HG03571 (cell line): ENCODE measurements around the gene PCAT6.
A peak's percentile ranks its signal among the peaks of the same experiment; 100 is the strongest.
"Not testable (repeated sequence)": the region's sequence is repeated elsewhere in the genome, so short reads cannot be mapped to it uniquely, and the experiment has no call there.

Experiments
- ATAC-seq: cut with Tn5 transposase; IDR thresholded peaks from one replicate; pipeline ENCODE4 v1.9.1; 2021; ENCODE audit not compliant: unreplicated experiment

Gene PCAT6

DNA sequence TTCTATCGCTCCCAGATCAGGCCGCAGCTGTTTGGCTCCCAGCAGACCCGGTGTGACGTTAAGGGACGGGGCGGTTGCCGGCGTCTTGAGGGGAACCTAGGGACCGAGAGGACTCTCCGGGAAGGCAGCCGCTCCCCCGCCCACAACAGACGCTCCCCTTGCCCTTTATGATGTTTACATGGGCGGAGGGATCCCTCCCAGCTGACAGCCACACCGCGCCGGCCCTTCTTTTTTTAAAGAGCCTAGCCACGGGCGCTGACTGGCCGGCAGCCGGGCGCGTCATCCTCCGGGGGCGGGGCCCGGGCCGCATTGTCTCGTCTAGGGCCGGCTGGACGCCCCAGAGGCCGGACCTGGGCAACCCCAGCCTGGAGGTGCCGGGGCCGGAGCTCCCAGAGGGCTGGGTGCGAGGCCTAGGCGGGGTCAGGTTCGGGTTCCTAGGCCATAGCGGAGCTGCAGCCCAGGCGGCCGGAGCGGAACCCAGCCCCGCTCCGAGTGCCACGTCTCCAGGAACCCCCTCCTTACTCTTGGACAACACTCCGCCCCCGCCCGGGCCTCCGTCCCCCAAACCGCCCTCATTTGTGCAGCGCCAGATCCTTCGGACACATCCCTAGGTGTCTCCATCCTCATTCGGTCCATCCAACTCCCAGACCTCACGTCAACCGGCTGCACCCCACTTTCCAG is at the start of gene PCAT6:
Gene PCAT6 (plus strand): TSS at position 340 of the 681 bp plus-strand sequence.
- ATAC-seq: peak; percentile 71

DNA sequence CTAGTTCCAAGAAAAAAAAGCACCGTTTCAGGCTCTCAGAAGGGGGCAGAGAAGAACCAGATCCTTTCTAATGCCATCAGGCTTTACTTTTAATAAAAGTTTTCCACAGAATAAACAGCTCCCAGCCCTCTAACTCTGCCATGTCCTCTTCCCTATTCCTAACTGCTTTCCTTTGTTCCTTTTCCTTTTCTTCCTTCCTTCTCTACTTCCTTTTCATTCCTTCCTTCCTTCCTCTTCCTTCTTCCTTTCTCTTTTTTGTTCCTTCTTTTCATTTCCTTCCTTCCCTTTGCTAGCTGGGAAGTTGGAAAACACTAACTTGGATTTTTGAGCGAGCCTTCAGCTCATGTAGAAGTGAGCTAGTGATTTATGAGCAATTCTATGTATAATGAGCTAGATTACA is 48.7 kb upstream of the PCAT6 start:
- ATAC-seq: no peak

DNA sequence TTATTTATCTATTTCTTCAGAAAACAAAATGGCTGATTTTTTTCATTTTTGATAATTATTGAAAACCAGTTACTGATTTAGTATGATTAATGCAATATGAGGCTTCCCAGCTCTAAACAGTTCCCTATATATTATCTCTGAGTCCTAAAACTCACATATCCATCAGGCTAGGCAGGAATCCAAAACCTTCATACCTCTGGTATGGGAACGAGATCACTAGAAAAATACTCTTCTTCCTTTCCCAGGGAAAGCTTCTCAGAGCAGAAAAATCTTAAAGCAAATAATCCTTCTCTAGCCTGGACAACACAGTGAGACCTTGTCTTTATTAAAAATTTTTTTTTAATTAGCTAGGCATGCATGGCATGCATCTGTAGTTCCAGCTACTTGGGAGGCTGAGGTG is 45.0 kb upstream of the PCAT6 start:
- no peak for ATAC-seq

DNA sequence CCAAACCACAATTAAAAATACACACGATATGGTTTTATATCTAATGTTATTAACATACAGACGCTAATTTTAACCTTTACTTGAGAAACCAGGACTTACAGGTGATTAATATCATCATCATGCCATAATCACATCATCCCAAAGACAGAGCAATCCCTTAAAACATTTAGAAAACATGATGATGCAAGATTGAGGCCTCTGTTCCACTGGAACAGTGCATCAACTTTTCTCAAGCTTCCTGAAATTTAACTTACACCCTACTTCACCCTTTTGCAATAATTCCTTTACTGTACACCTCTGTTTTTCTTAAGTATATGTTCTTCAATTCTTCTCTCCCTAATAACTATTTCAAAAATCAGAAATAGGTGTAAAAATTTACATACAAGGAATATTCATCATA is 40.6 kb upstream of the PCAT6 start:
- ATAC-seq: no peak

DNA sequence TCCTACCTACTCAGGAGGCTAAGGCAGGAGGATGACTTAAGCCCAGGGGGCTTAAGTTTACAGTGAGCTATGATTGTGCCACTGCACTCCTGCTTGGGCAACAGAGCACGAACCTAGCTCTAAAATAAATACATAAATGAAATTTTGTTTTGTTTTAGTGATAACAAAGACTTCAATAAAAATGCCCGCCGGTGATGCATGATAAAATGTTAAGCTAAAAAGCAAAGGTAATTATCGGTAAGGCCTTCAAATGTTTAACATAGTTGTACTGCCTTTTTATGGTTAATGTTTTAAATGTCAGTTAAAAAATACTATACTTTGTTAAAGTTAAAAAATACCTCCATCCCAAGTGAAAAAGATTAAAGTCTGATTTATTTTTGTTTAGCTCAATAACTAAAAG is 29.6 kb upstream of the PCAT6 start:
- ATAC-seq: no peak

DNA sequence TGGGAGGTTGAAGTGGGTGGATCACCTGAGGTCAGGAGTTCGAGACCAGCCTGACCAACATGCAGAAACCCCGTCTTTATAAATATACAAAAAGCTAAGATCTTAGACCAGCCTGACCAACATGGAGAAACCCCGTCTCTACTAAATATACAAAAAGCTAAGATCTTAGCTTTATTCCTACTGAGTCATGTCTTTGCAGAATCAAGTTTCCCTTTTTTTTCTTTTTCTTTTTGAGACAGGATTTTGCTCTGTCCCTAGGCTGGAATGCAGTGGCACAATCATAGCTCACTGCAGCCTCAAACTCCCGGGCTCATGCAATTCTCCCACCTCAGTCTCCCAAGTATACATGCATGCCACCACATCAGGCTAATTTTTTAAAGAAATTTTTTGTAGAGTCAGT is 23.9 kb upstream of the PCAT6 start:
- ATAC-seq: no peak

DNA sequence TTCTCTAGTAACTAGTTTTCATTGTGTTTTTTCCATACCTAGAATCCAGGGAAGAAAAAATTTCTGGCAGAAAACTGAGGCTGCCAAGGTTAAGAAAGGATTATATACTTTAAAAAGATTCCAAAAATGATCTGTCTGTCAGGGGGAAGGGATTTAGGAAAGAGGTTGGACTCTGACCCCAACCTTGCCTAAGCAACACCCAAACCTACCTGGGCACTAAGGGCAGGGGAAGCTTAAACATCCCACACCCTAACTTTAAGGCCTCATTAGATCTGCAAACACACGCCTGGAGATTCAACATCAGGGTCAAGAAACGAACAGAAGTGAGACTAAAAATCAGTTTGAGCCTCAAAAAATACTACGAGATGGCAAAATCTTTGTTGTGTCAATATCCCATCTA is 22.0 kb upstream of the PCAT6 start:
- no peak for ATAC-seq

DNA sequence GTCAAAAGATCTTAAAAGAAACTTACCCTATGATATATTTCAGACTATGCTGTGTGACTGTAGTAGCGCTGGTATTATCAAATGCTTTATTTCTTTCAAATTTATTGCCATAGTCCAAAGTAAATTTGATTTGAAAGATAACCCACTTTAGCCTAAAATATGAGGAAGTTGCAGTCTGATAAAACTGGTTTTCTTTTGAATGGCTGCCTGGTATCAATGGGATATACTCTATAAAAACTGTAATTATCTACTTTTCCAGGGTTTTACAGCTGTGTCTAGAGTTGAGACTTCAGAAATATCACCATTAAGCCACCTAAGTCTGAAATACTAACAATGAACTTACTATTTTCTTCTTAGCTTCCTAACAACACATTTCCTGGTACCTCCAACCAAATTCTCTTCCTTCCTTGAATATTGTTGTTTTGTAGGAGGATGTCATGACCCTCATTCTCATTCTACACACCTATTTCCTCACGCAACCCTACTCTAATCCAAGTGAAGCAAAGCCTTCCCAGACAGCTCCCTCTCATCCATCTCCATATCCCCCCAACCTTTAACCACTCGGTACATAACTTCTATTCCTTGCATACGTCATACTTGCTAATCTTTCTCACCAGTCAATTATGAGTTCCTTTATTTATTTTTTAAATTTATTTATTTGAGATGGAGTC is 19.5 kb upstream of the PCAT6 start:
- ATAC-seq: no peak

DNA sequence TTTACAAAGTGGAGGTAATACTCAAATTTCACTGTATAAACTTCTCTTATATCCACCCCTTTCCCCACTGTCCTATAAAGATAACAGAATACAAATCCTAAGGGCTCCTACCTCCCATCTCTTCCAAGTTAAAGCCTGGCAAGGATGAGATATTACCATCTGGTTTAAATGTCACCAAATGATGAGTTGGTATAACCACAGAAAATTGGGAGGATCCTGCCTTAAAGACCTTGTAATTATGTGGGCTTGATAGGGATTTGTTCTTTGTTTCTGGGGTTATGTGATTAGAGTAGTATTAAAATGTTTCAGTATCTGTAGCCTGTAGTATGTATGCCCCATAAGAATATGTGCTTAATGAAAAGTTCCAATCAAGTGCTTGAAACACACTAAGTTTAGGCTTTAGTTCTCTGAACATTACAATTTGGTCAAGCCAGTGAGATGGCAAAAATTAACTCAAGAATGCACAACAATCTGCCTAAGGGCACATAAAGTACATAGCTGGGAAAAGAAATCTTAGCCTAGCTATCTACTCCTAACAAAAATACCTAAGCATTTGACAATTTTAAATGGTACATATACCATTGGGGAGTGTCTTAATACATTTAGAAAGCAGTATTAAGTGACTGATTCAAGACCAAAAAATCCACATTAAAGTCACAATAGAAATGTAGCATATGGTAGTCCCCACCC is 16.6 kb upstream of the PCAT6 start:
- ATAC-seq: no peak

DNA sequence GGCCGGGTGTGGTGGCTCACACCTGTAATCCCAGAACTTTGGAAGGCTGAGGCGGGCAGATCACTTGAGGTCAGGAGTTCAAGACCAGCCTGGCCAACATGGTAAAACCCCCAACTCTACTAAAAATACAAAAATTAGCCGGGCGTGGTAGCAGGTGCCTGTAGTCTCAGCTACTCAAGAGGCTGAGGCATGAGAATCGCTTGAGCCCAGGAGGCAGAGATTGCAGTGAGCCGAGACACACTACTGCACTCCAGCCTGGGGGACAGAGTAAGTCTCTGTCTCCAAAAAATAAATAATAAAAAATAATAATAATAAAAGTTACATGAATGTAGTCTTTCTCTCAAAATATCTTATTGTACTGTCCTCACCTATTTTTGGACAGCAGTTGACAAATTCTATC is 15.8 kb upstream of the PCAT6 start:
- ATAC-seq: not testable (repeated sequence)

DNA sequence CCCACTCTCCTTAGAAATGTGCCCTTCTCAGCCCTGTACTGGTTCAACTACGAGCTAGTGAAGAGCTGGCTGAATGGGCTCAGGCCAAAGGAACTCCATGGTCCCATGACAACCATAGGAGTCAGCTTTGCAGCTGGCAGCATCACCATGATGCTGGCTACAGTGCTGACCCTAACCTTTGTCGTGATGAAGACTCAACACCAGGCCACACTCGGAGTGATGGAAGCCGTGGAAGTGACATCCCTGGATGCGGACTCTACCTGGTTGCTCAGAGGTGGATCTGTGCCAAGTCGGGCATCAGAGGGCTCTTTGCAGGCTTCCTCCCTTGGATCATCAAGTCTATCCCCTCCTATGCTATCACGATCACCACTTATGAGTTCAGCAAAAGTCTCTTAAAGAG is 14.1 kb upstream of the PCAT6 start:
- no peak for ATAC-seq

DNA sequence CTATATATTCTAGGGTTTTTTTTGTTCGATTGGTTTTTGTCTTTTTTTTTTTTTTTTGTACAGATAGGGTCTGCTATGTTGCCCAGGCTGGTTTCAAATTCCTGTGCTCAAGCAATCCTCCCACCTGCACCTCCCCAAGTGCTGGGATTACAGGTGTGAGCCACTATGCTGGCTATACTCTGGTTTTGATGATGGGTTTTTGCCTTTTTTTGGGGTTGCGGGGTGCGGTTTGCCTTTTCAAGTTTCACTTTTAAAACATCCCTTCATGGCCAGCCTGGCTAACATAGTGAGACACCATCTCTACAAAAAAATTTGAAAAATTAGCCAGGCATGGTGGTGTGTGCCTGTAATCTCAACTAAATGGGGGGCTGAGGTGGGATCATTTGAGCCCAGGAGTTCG is 12.5 kb upstream of the PCAT6 start:
- no peak for ATAC-seq

DNA sequence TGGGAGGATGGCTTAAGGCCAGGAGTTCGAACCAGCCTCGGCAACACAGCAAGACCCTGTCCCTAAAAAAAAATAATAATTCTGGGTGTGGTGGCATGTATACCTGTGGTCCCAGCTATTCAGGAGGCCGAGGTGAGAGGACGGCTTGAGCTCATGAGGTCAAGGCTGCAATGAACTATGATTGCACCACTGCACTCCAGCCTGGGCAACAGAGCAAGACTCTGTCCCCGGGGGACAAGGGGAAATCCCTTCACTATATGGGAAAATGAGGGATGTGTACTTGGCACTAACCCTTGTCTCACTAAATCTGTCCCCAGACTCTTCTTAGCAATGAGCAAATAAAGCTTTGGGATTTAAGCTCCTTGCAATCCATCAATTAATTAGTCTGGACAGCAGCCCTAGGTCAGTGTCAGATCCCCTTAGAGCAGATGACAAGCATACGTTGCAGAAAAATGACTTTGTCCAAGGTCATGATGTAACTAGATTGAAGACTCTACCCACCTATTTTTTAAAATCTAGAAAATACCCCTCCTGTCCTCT is 11.9 kb upstream of the PCAT6 start:
- no peak for ATAC-seq

DNA sequence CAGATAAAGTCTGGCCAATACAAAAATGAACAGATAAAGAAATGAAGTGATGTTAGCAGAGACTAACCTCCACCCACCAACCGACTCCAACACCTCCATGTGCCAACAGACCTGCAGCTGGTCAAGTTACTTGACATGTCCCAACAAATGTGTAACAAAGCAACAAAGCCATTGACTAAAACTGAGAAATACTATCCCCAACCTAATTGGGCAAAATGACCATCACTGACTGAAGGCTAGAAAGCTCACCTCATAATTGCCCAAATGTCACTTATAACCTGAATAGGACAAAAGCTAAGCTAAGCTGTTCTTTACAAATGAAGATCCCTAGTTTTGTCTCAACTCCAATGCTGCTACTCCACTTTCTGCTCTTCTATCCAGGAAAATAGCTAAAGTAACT is 10.0 kb upstream of the PCAT6 start:
- no peak for ATAC-seq

DNA sequence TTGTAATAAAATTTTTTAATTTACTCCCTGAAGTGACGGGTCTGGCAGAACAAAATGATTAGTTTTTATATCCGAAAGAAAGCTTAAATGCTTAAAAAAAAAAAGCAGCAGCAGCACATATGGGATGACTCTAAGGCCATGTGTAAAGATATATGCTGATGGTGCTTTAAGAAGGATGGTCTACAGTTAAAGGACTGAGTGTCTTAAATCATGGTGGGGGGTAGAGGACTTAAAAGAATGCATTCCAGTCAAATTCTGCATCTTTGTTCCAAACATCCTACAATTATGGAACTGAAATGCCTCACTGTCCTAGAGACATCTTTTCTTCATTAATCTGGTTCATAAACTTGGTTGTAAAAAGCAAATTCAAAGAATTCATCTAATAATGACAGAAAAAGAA is 9.6 kb upstream of the PCAT6 start:
- ATAC-seq: no peak

DNA sequence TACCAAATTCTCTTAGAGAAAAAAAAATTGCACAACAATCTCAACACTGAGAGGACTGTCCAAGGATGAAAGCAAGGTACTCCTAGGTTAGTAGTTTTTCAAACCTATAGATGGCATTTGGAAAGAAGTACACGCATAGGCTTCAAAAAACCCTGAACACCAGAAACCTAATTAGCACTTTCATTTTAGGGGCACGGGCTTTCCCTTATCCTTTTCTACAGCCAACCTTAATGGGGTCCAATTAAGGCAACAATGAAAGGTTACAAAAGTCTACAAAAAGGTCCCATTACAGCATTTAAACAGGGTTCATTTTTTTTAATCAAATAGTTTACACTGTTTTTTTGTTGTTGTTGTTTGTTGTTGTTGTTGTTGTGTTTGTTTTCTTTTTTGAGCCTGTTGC is 8.7 kb upstream of the PCAT6 start:
- no peak for ATAC-seq

DNA sequence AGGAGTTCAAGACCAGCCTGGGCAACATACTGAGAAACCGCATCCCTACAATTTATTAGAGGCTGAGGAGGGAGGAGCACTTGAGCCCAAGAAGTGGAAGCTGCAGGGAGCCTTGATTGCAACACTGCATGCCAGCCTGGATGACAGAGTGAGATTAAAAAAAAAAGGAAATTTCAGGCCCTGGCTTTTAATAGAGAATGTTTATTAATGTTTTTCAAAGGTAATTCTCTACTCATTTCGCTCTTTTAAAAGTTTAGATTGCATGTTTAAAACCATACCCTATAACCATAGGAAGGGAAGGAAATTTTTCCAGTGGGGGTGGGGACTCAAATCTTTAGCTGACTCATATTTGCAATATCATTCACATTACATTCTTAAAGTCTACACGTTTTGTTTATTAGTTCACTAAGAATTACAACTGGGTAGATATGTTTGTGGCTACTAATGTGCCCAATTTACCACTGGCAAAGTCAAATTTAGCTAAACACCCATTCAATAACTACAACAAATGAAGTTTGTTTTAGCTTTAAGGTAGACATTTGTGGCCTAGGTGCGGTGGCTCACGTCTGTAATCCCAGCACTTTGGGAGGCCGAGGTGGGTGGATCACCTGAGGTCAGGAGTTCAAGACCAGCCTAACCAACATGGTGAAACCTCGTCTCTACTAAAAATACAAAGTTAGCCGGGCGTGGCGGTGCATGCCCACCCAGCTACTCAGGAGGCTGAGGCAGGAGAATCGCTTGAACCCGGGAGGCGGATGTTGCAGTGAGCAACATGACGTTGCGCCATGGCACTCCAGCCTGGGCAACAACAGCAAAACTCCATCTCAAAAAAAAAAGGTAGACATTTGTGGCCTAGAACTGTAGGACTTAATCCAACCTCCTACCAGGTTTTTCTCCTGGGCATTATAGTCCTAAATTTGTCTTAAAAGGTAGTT is 7.5 kb upstream of the PCAT6 start:
- ATAC-seq: no peak

DNA sequence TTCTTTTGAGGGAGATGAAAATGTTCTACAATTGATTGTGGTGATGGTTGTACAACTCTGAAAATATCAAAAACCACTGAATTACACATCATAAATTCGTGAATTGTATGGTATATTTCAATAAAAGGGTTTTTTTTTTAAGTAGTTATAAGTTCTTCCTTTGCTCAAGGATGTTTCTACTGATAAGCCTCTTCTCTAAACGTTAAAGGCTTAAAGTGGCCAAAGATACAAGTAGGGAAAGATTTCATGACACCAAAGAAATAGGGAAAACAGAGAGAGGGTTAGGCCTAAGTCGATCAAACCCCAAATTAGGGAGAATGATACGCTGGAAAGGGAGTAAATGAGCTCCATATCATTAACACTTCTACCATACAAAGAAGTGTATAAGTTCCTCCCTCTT is 6.6 kb upstream of the PCAT6 start:
- ATAC-seq: no peak

DNA sequence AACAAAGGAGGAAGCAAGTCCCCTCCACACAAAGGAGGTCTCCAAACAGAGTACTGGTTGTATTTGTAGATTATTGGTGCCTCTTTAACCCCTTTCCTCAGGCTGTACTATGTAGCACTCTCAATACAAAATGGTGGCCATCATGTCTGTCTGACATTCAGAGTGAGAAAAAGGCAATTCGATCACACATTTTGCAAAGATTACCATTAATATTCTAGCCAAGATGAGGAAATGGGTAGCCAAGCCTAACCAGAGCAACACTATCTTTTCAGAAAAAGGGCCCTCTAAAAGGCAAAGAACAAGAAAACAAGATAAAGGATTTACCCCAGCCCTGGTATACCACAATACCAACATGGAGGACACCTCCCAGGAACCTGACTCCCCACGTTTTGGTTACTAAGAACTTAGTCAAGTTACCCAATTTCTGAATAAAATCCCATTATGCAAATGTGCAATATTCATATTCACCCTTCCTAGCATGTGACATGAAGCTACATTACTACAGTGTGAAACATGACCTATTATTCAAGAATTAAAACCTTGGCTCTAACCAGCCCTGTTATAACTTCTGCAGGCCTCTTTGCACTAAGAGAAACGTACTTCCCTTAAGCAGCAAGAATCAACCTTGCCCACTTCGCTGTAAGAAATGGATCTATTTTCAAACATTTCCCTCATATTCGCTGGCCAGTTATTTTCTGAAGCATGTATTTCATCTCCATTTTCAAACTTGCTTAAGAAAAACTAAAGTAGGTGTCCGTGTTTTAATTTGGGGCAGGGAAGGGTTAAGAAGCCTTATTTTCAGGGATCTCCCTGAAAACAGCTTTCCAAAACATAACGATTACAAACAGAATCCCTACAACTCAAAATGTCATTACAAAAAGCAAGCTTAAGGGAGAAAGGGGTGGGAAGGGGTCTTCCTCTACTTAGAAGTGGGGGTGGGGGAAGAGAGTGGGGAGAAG is 4.6 kb upstream of the PCAT6 start:
- ATAC-seq: no peak
